ENCODE data around the gene RARG.

- TF ChIP-seq EZH2 (IDR thresholded peaks at IDR 0.05; ENCODE audit: borderline replicate concordance, low read depth, low read length, severe bottlenecking), result no peak
- TF ChIP-seq POLR2AphosphoS5 (IDR thresholded peaks at IDR 0.05; ENCODE audit: insufficient read depth, low read depth, low read length), result no peak
- no peak for TF ChIP-seq MYC (IDR thresholded peaks at IDR 0.05; ENCODE audit: low read depth, low read length)
- TF ChIP-seq JUN (IDR thresholded peaks at IDR 0.05; ENCODE audit: borderline replicate concordance, insufficient read depth, insufficient read length, low read depth), result no peak
- TF ChIP-seq, protein P1, sequence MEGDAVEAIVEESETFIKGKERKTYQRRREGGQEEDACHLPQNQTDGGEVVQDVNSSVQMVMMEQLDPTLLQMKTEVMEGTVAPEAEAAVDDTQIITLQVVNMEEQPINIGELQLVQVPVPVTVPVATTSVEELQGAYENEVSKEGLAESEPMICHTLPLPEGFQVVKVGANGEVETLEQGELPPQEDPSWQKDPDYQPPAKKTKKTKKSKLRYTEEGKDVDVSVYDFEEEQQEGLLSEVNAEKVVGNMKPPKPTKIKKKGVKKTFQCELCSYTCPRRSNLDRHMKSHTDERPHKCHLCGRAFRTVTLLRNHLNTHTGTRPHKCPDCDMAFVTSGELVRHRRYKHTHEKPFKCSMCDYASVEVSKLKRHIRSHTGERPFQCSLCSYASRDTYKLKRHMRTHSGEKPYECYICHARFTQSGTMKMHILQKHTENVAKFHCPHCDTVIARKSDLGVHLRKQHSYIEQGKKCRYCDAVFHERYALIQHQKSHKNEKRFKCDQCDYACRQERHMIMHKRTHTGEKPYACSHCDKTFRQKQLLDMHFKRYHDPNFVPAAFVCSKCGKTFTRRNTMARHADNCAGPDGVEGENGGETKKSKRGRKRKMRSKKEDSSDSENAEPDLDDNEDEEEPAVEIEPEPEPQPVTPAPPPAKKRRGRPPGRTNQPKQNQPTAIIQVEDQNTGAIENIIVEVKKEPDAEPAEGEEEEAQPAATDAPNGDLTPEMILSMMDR (IDR thresholded peaks at IDR 0.05; ENCODE audit: extremely low read depth in 1 of 2, insufficient read depth in 1 of 2, low read depth in 1 of 2, low read length in 2 of 2), result no peak
- no peak for TF ChIP-seq POLR2A (IDR thresholded peaks at IDR 0.05; ENCODE audit: low read depth, low read length)
- no peak for TF ChIP-seq MAX (IDR thresholded peaks at IDR 0.05; ENCODE audit: insufficient read depth, insufficient read length)
- TF ChIP-seq FOS (IDR thresholded peaks at IDR 0.05; ENCODE audit: borderline replicate concordance, insufficient read depth, low read length), result no peak
Observed at GRCh38 chr12:53166837-53167236, 65.2 kb downstream of the RARG start.
